Spinal cord (tissue), 10 donors: ENCODE results near the gene TM7SF2. TPM values are rescaled to one million over a fixed set of nuclear protein-coding genes. Genes with fewer than 3 reads are reported as not detected.

Source experiments
- DNase-seq, 6 donors: peaks; one replicate each; pipeline versions ENCODE4 v3.0.0 to v3.0.0-alpha.2; 2013 to 2015; ENCODE audit warnings: low spot score in 6 of 6, low read depth in 4 of 6
- H3K27ac ChIP-seq: one replicate; pipeline ENCODE4 v1.5.1; 2013; ENCODE audit warnings: low read depth, low read length, control low read depth
- H3K27me3 ChIP-seq: one replicate; pipeline ENCODE4 v1.6.1; 2013; ENCODE audit warnings: low read length; ENCODE audit not compliant: control insufficient read depth, insufficient read depth
- H3K36me3 ChIP-seq: one replicate; pipeline ENCODE4 v1.6.1; 2013; ENCODE audit warnings: low read length; ENCODE audit not compliant: control insufficient read depth, insufficient read depth
- H3K4me1 ChIP-seq: one replicate; pipeline ENCODE4 v1.6.1; 2013; ENCODE audit warnings: low read length; ENCODE audit not compliant: control insufficient read depth, insufficient read depth
- H3K4me3 ChIP-seq: one replicate; pipeline ENCODE4 v1.5.1; 2013; ENCODE audit warnings: low read depth, low read length, control low read depth
- H3K9me3 ChIP-seq: one replicate; pipeline ENCODE4 v1.6.1; 2013; ENCODE audit warnings: low read length; ENCODE audit not compliant: control insufficient read depth, insufficient read depth
- WGBS: methylation state at CpG from one replicate; pipeline ENCODE4 v1.1.5; 2013; ENCODE audit warnings: missing lambda C conversion rate; ENCODE audit not compliant: insufficient coverage; 5-methylcytosine and 5-hydroxymethylcytosine counted together
- polyA plus RNA-seq, 2 donors: library from polyadenylated mRNA; unstranded; fragments of 120-200 nt; gene quantifications; one replicate each; pipeline ENCODE4 v1.2.1, GENCODE V29; 2013; ENCODE audit not compliant: insufficient read length in 2 of 2
- total RNA-seq, 2 donors: library from RNA; depleted of rRNA in 1 of 2; stranded (reverse); fragments of 120-200 nt in 1 of 2; fragments of >200 nt in 1 of 2; gene quantifications; one replicate each; pipeline versions ENCODE4 v1.2.3 to v1.2.4, GENCODE V29; 2013 to 2014
- donor health status: healthy.

Gene TM7SF2
- total and polyA plus RNA-seq, 4 donors = 46.6 to 118 (median 83.2) TPM

DNA sequence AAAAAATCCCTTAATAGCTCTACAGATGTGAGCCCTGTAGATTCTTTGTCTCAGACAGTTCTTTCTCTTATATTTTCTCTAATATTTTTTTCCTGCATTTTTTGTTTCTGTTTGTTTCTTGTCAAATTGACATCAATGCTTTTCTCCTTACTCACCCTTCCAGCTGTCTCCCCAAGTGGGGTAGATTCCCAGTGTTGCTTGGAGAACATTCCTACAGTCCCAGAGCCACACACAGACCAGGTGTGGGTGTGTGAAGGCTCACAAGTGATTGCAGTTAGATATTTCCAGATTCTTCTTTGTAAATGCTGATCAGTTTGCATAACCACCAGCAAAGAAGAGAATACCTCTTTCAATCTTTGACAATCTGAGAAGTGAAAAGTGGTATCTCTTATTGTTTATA lies 8.2 kb upstream of the TM7SF2 start:
- no peak for DNase-seq
- H3K9me3 ChIP-seq = no peaks in the 10 kb centered on the region
- peaks cover 34% of the 10 kb centered on the region for H3K36me3 ChIP-seq
- peaks cover 18% of the 10 kb centered on the region for H3K4me1 ChIP-seq
- no peak overlapping the region for H3K4me3 ChIP-seq
- no peak overlapping the region for H3K27ac ChIP-seq
- no peaks in the 10 kb centered on the region for H3K27me3 ChIP-seq

DNA sequence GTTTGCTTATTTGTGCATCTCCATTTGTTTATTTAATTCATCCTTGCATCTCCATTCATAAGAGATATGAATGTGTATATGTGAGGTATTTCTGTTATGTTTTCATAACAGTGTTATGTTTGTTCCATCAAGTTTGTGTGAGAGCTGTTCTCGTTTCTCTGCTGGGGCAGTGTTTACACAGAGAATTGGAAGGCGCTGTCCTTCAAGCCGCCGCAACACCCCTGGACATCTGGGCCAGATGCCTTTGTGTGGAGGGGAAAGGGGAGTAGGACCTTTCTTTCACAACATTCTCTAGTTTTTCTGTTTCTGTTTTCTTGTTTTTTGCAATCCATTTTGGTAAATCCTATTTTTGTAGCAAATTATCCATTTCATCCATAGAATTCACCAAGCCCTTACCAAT lies 7.0 kb upstream of the TM7SF2 start:
- Histone ChIP-seq H3K4me1 (peaks cover 18% of the 10 kb centered on the region), H3K4me3 (no peak overlapping the region), H3K27me3 (no peaks in the 10 kb centered on the region), H3K27ac (no peak overlapping the region), H3K36me3 (peaks cover 38% of the 10 kb centered on the region), H3K9me3 (no peaks in the 10 kb centered on the region)
- WGBS = 43% methylated on average over 1 of the region's 4 CpGs
- DNase-seq = no peak

DNA sequence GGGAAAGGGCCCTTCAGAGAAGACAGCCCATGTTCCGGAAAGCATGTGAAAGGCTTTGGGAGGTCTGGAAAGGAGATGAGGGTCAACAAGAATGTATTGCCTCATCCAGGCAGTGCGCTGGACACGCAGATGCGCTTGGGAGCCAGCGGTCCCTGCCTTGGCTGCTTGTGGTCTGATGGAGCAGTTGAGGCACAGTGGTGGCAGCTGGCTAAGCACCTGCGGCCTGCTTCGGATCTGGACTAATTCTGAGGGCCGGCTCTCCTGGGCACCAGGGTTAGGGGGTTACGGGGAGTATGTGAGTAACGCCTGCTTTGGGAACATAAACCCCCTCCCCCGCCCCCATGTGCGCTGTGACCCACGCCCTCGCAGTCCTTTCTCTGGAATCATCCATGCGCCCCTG lies 4.6 kb upstream of the TM7SF2 start:
- peaks cover 27% of the 10 kb centered on the region for H3K4me1 ChIP-seq
- H3K36me3 ChIP-seq = peaks cover 56% of the 10 kb centered on the region
- no peak overlapping the region for H3K4me3 ChIP-seq
- no peak overlapping the region for H3K27ac ChIP-seq
- H3K27me3 ChIP-seq = no peaks in the 10 kb centered on the region
- no peak for DNase-seq
- H3K9me3 ChIP-seq = no peaks in the 10 kb centered on the region
- 98% methylated on average over 7 of the region's 15 CpGs for WGBS

DNA sequence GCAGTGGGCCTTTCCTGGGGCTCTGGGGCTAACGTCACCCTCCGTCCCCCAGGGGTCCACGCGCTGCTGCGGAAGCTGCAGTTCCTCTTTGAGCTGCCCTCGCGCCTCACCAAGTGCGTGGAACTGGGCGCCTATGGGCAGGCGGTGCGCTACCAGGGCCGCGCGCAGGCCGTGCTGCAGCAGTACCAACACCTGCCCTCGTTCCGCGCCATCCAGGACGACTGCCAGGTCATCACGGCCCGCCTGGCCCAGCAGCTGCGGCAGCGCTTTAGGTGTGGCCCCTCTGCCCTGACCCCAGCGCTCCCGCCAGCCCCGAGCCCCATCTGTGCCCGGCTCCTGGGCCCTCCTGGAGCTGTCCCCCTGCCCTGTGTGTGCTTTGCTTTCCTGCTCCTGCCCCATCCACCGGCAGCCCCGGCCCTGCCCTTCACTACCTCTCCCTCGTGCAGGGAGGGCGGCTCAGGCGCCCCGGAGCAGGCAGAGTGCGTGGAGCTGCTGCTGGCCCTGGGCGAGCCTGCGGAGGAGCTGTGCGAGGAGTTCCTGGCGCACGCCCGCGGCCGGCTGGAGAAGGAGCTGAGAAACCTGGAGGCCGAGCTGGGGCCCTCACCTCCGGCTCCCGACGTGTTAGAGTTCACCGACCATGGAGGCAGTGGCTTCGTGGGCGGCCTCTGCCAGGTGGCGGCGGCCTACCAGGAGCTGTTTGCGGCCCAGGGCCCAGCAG lies 3.8 kb upstream of the TM7SF2 start:
- no peak for DNase-seq
- H3K9me3 ChIP-seq = no peaks in the 10 kb centered on the region
- 96% methylated on average over 52 of the region's 52 CpGs for WGBS
- H3K4me1 ChIP-seq = peaks cover 26% of the 10 kb centered on the region
- H3K4me3 ChIP-seq = no peak overlapping the region
- no peak overlapping the region for H3K27ac ChIP-seq
- no peaks in the 10 kb centered on the region for H3K27me3 ChIP-seq
- H3K36me3 ChIP-seq = peaks cover 58% of the 10 kb centered on the region

DNA sequence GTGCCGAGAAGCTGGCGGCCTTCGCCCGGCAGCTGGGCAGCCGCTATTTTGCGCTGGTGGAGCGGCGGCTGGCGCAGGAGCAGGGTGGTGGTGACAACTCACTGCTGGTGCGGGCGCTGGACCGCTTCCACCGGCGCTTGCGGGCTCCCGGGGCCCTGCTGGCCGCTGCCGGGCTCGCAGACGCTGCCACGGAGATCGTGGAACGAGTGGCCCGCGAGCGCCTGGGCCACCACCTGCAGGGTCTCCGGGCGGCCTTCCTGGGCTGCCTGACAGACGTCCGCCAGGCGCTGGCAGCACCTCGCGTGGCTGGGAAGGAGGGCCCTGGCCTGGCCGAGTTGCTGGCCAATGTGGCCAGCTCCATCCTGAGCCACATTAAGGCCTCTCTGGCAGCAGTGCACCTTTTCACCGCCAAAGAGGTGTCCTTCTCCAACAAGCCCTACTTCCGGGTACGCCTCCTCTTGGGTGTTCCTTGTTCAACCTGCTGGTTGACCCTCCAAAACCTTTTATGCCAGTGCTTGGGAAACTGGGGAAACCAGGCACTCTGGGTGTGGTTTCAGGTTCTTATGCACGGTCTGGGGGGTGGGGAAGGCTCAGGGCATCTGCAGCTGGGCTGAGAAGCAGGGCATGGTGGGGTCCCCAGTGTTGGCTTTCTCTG lies 3.1 kb upstream of the TM7SF2 start:
- no peak for DNase-seq
- H3K4me1 ChIP-seq = peaks cover 31% of the 10 kb centered on the region
- peaks cover 64% of the 10 kb centered on the region for H3K36me3 ChIP-seq
- H3K27ac ChIP-seq = no peak overlapping the region
- H3K27me3 ChIP-seq = no peaks in the 10 kb centered on the region
- no peak overlapping the region for H3K4me3 ChIP-seq
- 94% methylated on average over 32 of the region's 38 CpGs for WGBS
- no peaks in the 10 kb centered on the region for H3K9me3 ChIP-seq

DNA sequence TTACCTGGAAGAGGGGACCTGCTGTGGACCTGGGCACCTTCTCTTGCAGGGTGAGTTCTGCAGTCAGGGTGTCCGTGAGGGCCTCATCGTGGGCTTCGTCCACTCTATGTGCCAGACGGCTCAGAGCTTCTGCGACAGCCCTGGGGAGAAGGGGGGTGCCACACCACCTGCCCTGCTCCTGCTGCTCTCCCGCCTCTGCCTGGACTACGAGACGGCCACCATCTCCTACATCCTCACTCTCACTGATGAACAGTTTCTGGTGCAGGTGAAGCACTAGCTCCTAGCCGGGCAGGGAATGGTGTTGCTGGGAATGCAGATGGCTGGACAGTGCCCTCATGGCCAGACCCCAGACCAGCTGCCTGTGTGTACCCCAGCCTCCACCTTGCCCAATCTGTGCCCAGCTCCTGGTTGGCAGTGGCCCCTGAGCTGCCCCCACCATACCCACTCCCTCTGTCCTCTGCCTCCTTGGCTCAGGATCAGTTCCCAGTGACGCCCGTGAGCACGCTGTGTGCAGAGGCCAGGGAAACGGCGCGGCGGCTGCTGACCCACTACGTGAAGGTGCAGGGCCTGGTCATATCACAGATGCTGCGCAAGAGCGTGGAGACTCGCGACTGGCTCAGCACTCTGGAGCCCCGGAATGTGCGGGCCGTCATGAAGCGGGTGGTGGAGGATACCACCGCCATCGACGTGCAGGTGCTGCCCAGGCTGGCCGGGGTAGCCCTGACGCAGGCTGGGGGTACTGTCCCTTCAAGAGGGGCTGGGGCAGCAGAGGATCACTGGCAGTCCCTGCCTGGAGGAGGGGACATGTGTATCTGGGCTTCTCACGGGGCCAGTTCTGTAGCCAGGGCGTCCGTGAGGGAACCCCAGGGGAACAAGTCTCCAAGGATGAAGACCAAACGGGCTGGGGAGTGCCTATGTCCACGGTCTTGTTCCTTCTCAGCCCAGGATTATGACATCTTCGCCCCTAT lies 2.2 kb upstream of the TM7SF2 start:
- WGBS = 92% methylated on average over 29 of the region's 36 CpGs
- H3K9me3 ChIP-seq = no peaks in the 10 kb centered on the region
- H3K4me1 ChIP-seq = peaks cover 40% of the 10 kb centered on the region
- H3K27ac ChIP-seq = no peak overlapping the region
- H3K4me3 ChIP-seq = no peak overlapping the region
- no peak for DNase-seq
- H3K36me3 ChIP-seq = peaks cover 67% of the 10 kb centered on the region
- no peaks in the 10 kb centered on the region for H3K27me3 ChIP-seq

DNA sequence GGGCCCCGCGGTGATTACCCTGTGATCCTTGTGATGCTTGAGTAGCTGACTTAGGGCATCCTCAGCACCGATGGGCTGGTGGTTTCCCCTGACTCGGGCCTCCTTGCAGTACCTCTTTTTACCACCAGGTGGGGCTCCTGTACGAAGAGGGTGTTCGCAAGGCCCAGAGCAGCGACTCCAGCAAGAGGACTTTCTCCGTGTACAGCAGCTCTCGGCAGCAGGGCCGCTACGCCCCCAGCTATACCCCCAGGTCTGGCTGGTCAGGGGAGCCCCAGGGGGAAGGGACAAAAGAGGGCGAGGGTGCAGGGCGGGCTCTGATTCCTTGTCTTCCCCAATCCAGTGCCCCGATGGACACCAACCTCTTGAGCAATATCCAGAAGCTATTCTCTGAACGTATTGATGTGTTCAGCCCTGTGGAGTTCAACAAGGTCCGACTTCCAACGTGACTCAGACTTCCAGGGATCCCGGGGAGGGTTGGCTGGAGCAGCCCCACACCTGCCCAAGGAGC lies 1.3 kb upstream of the TM7SF2 start:
- H3K4me3 ChIP-seq = peak overlapping the region; percentile 16
- peak in 5 of 6 donors; percentile 73 to 94 (median 73) for DNase-seq
- no peak overlapping the region for H3K27ac ChIP-seq
- H3K4me1 ChIP-seq = peaks cover 49% of the 10 kb centered on the region
- H3K9me3 ChIP-seq = no peaks in the 10 kb centered on the region
- H3K36me3 ChIP-seq = peaks cover 76% of the 10 kb centered on the region
- H3K27me3 ChIP-seq = no peaks in the 10 kb centered on the region
- 7% methylated on average over 16 of the region's 18 CpGs for WGBS

DNA sequence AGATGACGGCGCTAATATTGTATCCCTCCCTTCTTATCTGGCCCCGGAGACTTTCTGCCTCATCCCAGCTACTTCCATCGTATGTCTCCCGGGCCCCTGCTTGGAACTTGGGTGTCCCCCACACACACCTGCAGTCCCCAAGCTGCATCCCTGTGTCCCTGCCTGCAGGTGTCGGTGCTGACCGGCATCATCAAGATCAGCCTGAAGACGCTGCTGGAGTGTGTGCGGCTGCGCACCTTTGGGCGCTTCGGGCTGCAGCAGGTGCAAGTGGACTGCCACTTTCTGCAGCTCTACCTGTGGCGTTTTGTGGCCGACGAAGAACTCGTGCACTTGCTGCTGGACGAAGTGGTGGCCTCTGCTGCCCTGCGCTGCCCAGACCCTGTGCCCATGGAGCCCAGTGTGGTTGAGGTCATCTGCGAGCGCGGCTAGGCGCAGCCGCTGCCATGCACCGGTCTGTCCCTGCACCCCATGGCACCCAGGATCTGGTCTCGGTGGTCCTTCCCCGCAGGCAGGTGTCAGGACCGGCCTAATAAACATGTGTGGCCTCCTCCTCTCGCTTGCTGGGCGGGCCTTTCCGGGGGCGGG lies 421 bp upstream of the TM7SF2 start:
- Histone ChIP-seq H3K9me3 (no peaks in the 10 kb centered on the region), H3K4me1 (peaks cover 57% of the 10 kb centered on the region), H3K36me3 (peaks cover 79% of the 10 kb centered on the region), H3K4me3 (peak overlapping the region; percentile 77), H3K27ac (peak overlapping the region; percentile 88), H3K27me3 (no peaks in the 10 kb centered on the region)
- DNase-seq = no peak
- WGBS = 52% methylated on average over 31 of the region's 31 CpGs
